Activated T-cell treated with anti-CD3 and anti-CD28 coated beads, Interleukin-2, amount 50 U/mL, for 1 hour (primary cell): ENCODE data around the gene BFSP1.

Source experiments
- DNase-seq: peaks from one replicate; pipeline ENCODE4 v3.0.0-alpha.2; 2020

BFSP1 gene

GRCh38 chr20:17518339-17519052 lies 12.7 kb downstream of the BFSP1 start:
- no peak for DNase-seq

- no peak for DNase-seq
These were observed 16.1 kb downstream of the BFSP1 start for GRCh38 chr20:17515053-17515452.

GRCh38 chr20:17513939-17514338 lies 17.2 kb downstream of the BFSP1 start:
- DNase-seq, result no peak

GRCh38 chr20:17511401-17511800 lies 19.8 kb downstream of the BFSP1 start:
- no peak for DNase-seq

GRCh38 chr20:17510548-17510947 lies 20.6 kb downstream of the BFSP1 start:
- DNase-seq, result no peak

GRCh38 chr20:17508756-17509155 lies 22.4 kb downstream of the BFSP1 start:
- DNase-seq, result no peak

- no peak for DNase-seq
These were observed 23.6 kb downstream of the BFSP1 start for GRCh38 chr20:17507531-17507930.

- DNase-seq, result no peak
These were observed 24.1 kb downstream of the BFSP1 start for GRCh38 chr20:17507032-17507431.

- DNase-seq, result peak; percentile 29
These were observed 25.3 kb downstream of the BFSP1 start for GRCh38 chr20:17505636-17506517.

- peak; percentile 54 for DNase-seq
These were observed 26.1 kb downstream of the BFSP1 start for GRCh38 chr20:17504898-17505635.

GRCh38 chr20:17504066-17504897 lies 26.9 kb downstream of the BFSP1 start:
- peak; percentile 48 for DNase-seq

- no peak for DNase-seq
These were observed 27.7 kb downstream of the BFSP1 start for GRCh38 chr20:17503301-17504065.

GRCh38 chr20:17502105-17502504 lies 29.1 kb downstream of the BFSP1 start:
- DNase-seq, result no peak

- DNase-seq, result no peak
These were observed 29.5 kb downstream of the BFSP1 start for GRCh38 chr20:17501701-17502100.

GRCh38 chr20:17500826-17501225 lies 30.4 kb downstream of the BFSP1 start:
- DNase-seq, result no peak

- DNase-seq, result no peak
These were observed 30.9 kb downstream of the BFSP1 start for GRCh38 chr20:17500271-17500670.

GRCh38 chr20:17499041-17499440 lies 32.1 kb downstream of the BFSP1 start:
- no peak for DNase-seq

GRCh38 chr20:17498641-17499040 lies 32.5 kb downstream of the BFSP1 start:
- DNase-seq, result no peak

- no peak for DNase-seq
These were observed 33.2 kb downstream of the BFSP1 start for GRCh38 chr20:17497821-17498580.

- no peak for DNase-seq
These were observed 35.4 kb downstream of the BFSP1 start for GRCh38 chr20:17495826-17496225.

- no peak for DNase-seq
These were observed 37.0 kb downstream of the BFSP1 start for GRCh38 chr20:17494201-17494600.
